Panc1 (cell line): ENCODE results near the gene PLIN5. TPM values are rescaled to one million over a fixed set of nuclear protein-coding genes. Genes with fewer than 3 reads are reported as not detected.

Source experiments
- ATAC-seq: fragments of 200-7000 bp; cut with Tn5 transposase; 2 replicates; pipeline ENCODE4 v1.9.1; 2020; ENCODE audit warnings: mild to moderate bottlenecking, moderate library complexity
- BruUV-seq: library from RNA; stranded (reverse); fragments of 400-500 nt; replicated peaks from 2 replicates; lab custom pipeline; 2021; lab: Mats Ljungman, UMichigan
- CTCF ChIA-PET: fragments of 300-600 bp; sonication (Branson Sonifier 250); formaldehyde crosslinking; loops from one replicate; lab custom pipeline; 2022; ENCODE audit warnings: antibody characterized with exemption; lab: Charles Lee
- POLR2A ChIA-PET: fragments of 300-600 bp; sonication (Branson Sonifier 250); formaldehyde crosslinking; loops from one replicate; lab custom pipeline; 2022; ENCODE audit warnings: antibody characterized with exemption; lab: Charles Lee
- DNase-seq: peaks from one replicate; pipeline ENCODE4 v3.0.0-alpha.2; 2010; ENCODE audit warnings: low read depth, low spot score
- H3K27ac ChIP-seq: 2 replicates; pipeline ENCODE4 v1.5.1; 2011; ENCODE audit warnings: mild to moderate bottlenecking, low read length, inconsistent platforms
- H3K27me3 ChIP-seq: fragments of 200-500 bp; sonication (Bioruptor generic); 2 replicates; pipeline ENCODE4 v1.6.0; 2014; ENCODE audit warnings: low read length, inconsistent platforms; ENCODE audit not compliant: control insufficient read depth, insufficient read depth
- H3K36me3 ChIP-seq: fragments of 200-500 bp; sonication (Bioruptor generic); 2 replicates; pipeline ENCODE4 v1.5.1; 2014; ENCODE audit warnings: inconsistent platforms, mild to moderate bottlenecking, low read length, moderate library complexity; ENCODE audit not compliant: control insufficient read depth, insufficient read depth
- H3K4me1 ChIP-seq: 2 replicates; pipeline ENCODE4 v1.5.1; 2011; ENCODE audit warnings: inconsistent platforms, mild to moderate bottlenecking, low read length, moderate library complexity; ENCODE audit not compliant: control insufficient read depth, insufficient read depth
- H3K4me3 ChIP-seq, 2 experiments: 2 replicates each; pipeline ENCODE4 v1.5.1; 2011 to 2012; ENCODE audit warnings: low read depth in 2 of 2, low read length in 2 of 2, mild to moderate bottlenecking in 2 of 2, inconsistent platforms in 1 of 2, moderate library complexity in 1 of 2
- H3K9me3 ChIP-seq: fragments of 200-500 bp; sonication (Bioruptor generic); 2 replicates; pipeline ENCODE4 v1.5.1; 2014; ENCODE audit warnings: low read depth, mild to moderate bottlenecking, inconsistent platforms, low read length, moderate library complexity; ENCODE audit not compliant: control insufficient read depth, insufficient read depth
- POLR2AphosphoS5 ChIP-seq: IDR thresholded peaks from 2 replicates; pipeline ENCODE4 v1.6.1; 2012; ENCODE audit warnings: mild to moderate bottlenecking, low read depth, low read length, moderate library complexity
- SIN3A ChIP-seq: IDR thresholded peaks from 2 replicates; pipeline ENCODE4 v1.6.1; 2012; ENCODE audit warnings: low read depth, mild to moderate bottlenecking, low read length, moderate library complexity, borderline replicate concordance; ENCODE audit not compliant: insufficient read depth
- TCF7L2 ChIP-seq: IDR thresholded peaks from 2 replicates; pipeline ENCODE4 v1.6.1; 2011; ENCODE audit warnings: mild to moderate bottlenecking, low read depth, low read length, inconsistent platforms
- in situ Hi-C: cut with HindIII; loops from 2 replicates; pipeline ENCODE4 v1.10.0; 2016; ENCODE audit warnings: low sequenced_read_pairs, low pct_unique_long_range_greater_than_20kb
- intact Hi-C: fragments of 100-400 bp; cut with micrococcal nuclease; formaldehyde crosslinking; loops from one replicate; pipeline ENCODE4 v1.10.0; 2022; ENCODE audit not compliant: unreplicated experiment
- total RNA-seq: library from RNA; stranded (reverse); gene quantifications from one replicate; pipeline ENCODE4 v1.2.1, GENCODE V29; 2021; ENCODE audit not compliant: unreplicated experiment
- TF ChIP-seq, protein P1 (sequence below), 2 experiments: IDR thresholded peaks; 2 replicates each; pipeline ENCODE4 v1.6.1; 2011 to 2012; ENCODE audit warnings: low read depth in 2 of 2, control low read depth in 1 of 2, low read length in 1 of 2, mild to moderate bottlenecking in 1 of 2, moderate library complexity in 1 of 2; ENCODE audit not compliant: insufficient read depth in 1 of 2
- TF ChIP-seq, protein P2 (sequence below): fragments of 450-650 bp; IDR thresholded peaks from 2 replicates; pipeline ENCODE4 v1.5.1; 2017; ENCODE audit warnings: mild to moderate bottlenecking

PLIN5 gene
- total RNA-seq, 1 experiment from 2014 or later: 0.64 TPM

DNA sequence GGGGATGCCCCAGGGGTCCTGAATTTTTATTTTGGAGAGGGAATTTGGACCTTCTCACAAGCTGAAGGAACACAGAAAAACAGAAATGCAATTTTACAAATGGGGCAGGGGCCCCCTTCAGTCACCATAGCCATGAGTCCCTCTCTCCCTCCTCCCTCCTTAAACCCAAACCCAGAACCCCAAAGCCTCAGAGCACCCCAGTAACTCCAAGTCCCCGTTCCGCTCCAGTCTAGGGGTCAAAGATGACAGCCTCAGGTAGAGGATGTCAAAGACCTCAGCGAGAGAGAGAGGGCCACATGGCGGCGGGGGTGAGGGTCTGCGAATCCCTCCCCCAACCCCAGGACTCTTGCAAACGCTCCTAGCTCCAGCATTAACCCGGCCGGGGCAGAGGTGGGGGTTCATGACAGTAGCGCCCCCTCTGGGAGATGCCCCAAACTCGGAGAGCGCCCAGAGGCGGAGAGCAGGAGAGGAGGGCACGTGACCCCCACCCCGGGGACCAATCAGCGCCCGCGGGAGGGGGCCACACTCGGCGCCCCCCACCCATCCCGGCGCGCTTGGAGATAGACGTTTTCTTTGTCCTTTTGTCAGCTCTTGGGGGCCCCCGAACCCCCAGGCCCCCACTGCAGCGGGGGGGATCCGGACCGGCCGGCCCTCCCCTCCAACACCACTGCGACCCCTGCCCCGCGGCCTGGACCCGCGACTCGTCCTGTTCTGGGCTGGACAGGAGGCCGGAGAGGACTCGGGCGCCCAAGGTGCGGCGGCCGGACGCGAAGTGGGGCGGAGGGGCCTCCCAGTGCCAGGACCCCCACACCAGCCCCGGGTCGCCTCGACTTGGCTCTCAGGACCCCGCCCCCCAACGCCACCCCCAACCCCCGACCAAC, 45.2 kb upstream of the PLIN5 start:
- no peak for DNase-seq
- Histone ChIP-seq H3K4me1 (peaks cover 6% of the 10 kb centered on the region), H3K27me3 (no peaks in the 10 kb centered on the region), H3K9me3 (no peaks in the 10 kb centered on the region), H3K4me3 (peak overlapping the region in 1 of 2 experiments; percentile 26; a peak in 1 of 4 replicates), H3K36me3 (no peaks in the 10 kb centered on the region; the same call in 1 of the 2 replicates), H3K27ac (no peak overlapping the region)
- CTCF ChIA-PET: interaction anchor here (0.5 to 0.7 kb wide), 4 partner anchors 9 to 57 kb away, joined by 3 to 6 read pairs (median 4); no protein-coding TSS in a partner anchor
- BruUV-seq: no TSS peak
- TF ChIP-seq, protein P1, sequence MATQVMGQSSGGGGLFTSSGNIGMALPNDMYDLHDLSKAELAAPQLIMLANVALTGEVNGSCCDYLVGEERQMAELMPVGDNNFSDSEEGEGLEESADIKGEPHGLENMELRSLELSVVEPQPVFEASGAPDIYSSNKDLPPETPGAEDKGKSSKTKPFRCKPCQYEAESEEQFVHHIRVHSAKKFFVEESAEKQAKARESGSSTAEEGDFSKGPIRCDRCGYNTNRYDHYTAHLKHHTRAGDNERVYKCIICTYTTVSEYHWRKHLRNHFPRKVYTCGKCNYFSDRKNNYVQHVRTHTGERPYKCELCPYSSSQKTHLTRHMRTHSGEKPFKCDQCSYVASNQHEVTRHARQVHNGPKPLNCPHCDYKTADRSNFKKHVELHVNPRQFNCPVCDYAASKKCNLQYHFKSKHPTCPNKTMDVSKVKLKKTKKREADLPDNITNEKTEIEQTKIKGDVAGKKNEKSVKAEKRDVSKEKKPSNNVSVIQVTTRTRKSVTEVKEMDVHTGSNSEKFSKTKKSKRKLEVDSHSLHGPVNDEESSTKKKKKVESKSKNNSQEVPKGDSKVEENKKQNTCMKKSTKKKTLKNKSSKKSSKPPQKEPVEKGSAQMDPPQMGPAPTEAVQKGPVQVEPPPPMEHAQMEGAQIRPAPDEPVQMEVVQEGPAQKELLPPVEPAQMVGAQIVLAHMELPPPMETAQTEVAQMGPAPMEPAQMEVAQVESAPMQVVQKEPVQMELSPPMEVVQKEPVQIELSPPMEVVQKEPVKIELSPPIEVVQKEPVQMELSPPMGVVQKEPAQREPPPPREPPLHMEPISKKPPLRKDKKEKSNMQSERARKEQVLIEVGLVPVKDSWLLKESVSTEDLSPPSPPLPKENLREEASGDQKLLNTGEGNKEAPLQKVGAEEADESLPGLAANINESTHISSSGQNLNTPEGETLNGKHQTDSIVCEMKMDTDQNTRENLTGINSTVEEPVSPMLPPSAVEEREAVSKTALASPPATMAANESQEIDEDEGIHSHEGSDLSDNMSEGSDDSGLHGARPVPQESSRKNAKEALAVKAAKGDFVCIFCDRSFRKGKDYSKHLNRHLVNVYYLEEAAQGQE (IDR thresholded peaks at IDR 0.05; ENCODE audit: insufficient read depth in 1 of 2, low read depth in 2 of 2, low read length in 1 of 2): no peak
- no peak for TF ChIP-seq TCF7L2
- TF ChIP-seq, protein P2, sequence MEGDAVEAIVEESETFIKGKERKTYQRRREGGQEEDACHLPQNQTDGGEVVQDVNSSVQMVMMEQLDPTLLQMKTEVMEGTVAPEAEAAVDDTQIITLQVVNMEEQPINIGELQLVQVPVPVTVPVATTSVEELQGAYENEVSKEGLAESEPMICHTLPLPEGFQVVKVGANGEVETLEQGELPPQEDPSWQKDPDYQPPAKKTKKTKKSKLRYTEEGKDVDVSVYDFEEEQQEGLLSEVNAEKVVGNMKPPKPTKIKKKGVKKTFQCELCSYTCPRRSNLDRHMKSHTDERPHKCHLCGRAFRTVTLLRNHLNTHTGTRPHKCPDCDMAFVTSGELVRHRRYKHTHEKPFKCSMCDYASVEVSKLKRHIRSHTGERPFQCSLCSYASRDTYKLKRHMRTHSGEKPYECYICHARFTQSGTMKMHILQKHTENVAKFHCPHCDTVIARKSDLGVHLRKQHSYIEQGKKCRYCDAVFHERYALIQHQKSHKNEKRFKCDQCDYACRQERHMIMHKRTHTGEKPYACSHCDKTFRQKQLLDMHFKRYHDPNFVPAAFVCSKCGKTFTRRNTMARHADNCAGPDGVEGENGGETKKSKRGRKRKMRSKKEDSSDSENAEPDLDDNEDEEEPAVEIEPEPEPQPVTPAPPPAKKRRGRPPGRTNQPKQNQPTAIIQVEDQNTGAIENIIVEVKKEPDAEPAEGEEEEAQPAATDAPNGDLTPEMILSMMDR: peak; percentile 52; the same call in 1 of the 2 replicates
- in situ Hi-C loops (no loop called here), intact Hi-C loops (no loop called here)
- ATAC-seq: no peak
- POLR2A ChIA-PET: no interaction called here

DNA sequence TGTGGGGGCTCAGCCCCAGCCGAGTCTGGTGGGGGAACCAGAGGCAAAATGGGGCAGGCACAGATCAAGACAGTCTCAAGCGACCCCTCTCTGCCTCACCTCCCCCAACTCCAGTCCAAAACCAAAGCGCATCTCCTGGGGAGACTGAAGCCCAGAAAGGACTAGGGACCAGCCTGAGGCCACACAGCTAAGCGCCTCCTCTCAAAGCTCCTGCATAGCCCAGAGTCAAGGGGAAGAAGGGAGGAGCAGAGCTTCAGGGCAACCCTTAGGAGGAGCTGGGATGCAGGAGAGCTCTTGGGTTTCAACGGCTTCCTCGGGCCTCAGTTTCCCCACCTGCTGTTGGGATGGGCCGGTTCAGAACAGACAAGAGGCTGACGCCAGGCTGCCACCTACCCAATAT, 44.4 kb upstream of the PLIN5 start:
- H3K36me3 ChIP-seq: no peaks in the 10 kb centered on the region; the same call in 1 of the 2 replicates
- H3K27ac ChIP-seq: no peak overlapping the region
- BruUV-seq: no TSS peak
- ChIA-PET POLR2A (no interaction called here), CTCF (no interaction called here)
- no peak for TF ChIP-seq TCF7L2
- TF ChIP-seq POLR2AphosphoS5: no peak
- TF ChIP-seq, protein P2: no peak
- TF ChIP-seq SIN3A: no peak
- TF ChIP-seq, protein P1 (IDR thresholded peaks at IDR 0.05; ENCODE audit: insufficient read depth in 1 of 2, low read depth in 2 of 2, low read length in 1 of 2): no peak
- H3K9me3 ChIP-seq: no peaks in the 10 kb centered on the region
- no peak for DNase-seq
- intact Hi-C loops: loop anchor here (5.0 kb wide), 1 partner anchor 58 kb away; the partner anchor contains the start of gene TNFAIP8L1
- H3K4me1 ChIP-seq: peaks cover 14% of the 10 kb centered on the region
- no peak overlapping the region for H3K4me3 ChIP-seq
- no peak for ATAC-seq
- H3K27me3 ChIP-seq: no peaks in the 10 kb centered on the region
- in situ Hi-C loops: no loop called here
